Skin epidermis (tissue), 12 donors: ENCODE measurements around the gene SDC4.

Source experiments
- H3K27ac ChIP-seq, 21 experiments: fragments of 200-600 bp; sonication (generic) in 11 of 21; one replicate each; pipeline ENCODE4 v1.5.0; 2020; ENCODE audit warnings: mild to moderate bottlenecking in 3 of 21, inconsistent platforms in 2 of 21, moderate library complexity in 2 of 21
- H3K4me3 ChIP-seq, 7 experiments: fragments of 200-600 bp; sonication (generic) in 2 of 7; one replicate each; pipeline ENCODE4 v1.5.0; 2020; ENCODE audit warnings: inconsistent platforms in 2 of 7, mild to moderate bottlenecking in 2 of 7, moderate library complexity in 1 of 7

Gene SDC4

GRCh38 chr20:45346291-45346718, 1.9 kb downstream of the SDC4 start:
- Histone ChIP-seq H3K4me3 (peak overlapping the region; percentile 57 to 83 (median 64)), H3K27ac (peak overlapping the region in 14 of 21 experiments; percentile 5 to 95 (median 93))

GRCh38 chr20:45345104-45345936, 2.9 kb downstream of the SDC4 start:
- Histone ChIP-seq H3K4me3 (peak overlapping the region in 4 of 7 experiments; percentile 3 to 77 (median 60)), H3K27ac (peak overlapping the region in 16 of 21 experiments; percentile 5 to 95 (median 84))

GRCh38 chr20:45344168-45344860, 3.9 kb downstream of the SDC4 start:
- peak overlapping the region in 3 of 7 experiments; percentile 0 to 77 (median 7) for H3K4me3 ChIP-seq

GRCh38 chr20:45343532-45344167, 4.6 kb downstream of the SDC4 start:
- Histone ChIP-seq H3K27ac (peak overlapping the region in 18 of 21 experiments; percentile 7 to 95 (median 77)), H3K4me3 (peak overlapping the region in 2 of 7 experiments; percentile 7 to 77)

More at GRCh38 chr20:45344168-45344860, 3.9 kb downstream of the SDC4 start:
- peak overlapping the region in 20 of 21 experiments; percentile 11 to 95 (median 76) for H3K27ac ChIP-seq

GRCh38 chr20:45342855-45343531, 5.2 kb downstream of the SDC4 start:
- peak overlapping the region in 16 of 21 experiments; percentile 7 to 95 (median 80) for H3K27ac ChIP-seq
- peak overlapping the region in 1 of 7 experiments; percentile 77 for H3K4me3 ChIP-seq

- Histone ChIP-seq H3K27ac (peak overlapping the region in 15 of 21 experiments; percentile 9 to 95 (median 81)), H3K4me3 (peak overlapping the region in 1 of 7 experiments; percentile 25)
These were observed 6.0 kb downstream of the SDC4 start for GRCh38 chr20:45341939-45342854.

GRCh38 chr20:45341579-45341938, 6.7 kb downstream of the SDC4 start:
- Histone ChIP-seq H3K4me3 (peak overlapping the region in 1 of 7 experiments; percentile 25), H3K27ac (peak overlapping the region in 15 of 21 experiments; percentile 11 to 95 (median 81))

GRCh38 chr20:45340951-45341350, 7.3 kb downstream of the SDC4 start:
- no peak overlapping the region for H3K4me3 ChIP-seq
- peak overlapping the region in 9 of 21 experiments; percentile 7 to 95 (median 89) for H3K27ac ChIP-seq

- H3K27ac ChIP-seq = peak overlapping the region in 13 of 21 experiments; percentile 6 to 95 (median 79)
- H3K4me3 ChIP-seq = no peak overlapping the region
These were observed 7.9 kb downstream of the SDC4 start for GRCh38 chr20:45340236-45340847.

GRCh38 chr20:45339799-45340198, 8.4 kb downstream of the SDC4 start:
- Histone ChIP-seq H3K27ac (peak overlapping the region in 12 of 21 experiments; percentile 6 to 95 (median 76)), H3K4me3 (no peak overlapping the region)

- Histone ChIP-seq H3K4me3 (no peak overlapping the region), H3K27ac (peak overlapping the region in 14 of 21 experiments; percentile 7 to 95 (median 78))
These were observed 9.1 kb downstream of the SDC4 start for GRCh38 chr20:45339084-45339483.

- Histone ChIP-seq H3K27ac (peak overlapping the region in 20 of 21 experiments; percentile 0 to 95 (median 71)), H3K4me3 (no peak overlapping the region)
These were observed 9.8 kb downstream of the SDC4 start for GRCh38 chr20:45338121-45339030.

- H3K27ac ChIP-seq = peak overlapping the region in 20 of 21 experiments; percentile 27 to 95 (median 71)
- no peak overlapping the region for H3K4me3 ChIP-seq
These were observed 10.7 kb downstream of the SDC4 start for GRCh38 chr20:45337367-45338120.

- Histone ChIP-seq H3K27ac (peak overlapping the region in 19 of 21 experiments; percentile 44 to 95 (median 72)), H3K4me3 (no peak overlapping the region)
These were observed 11.5 kb downstream of the SDC4 start for GRCh38 chr20:45336530-45337366.

- H3K4me3 ChIP-seq = no peak overlapping the region
- H3K27ac ChIP-seq = no peak overlapping the region
These were observed 17.7 kb downstream of the SDC4 start for GRCh38 chr20:45330476-45330875.
